ENCODE data around the gene PPP6R1.

PPP6R1 gene, protein sequence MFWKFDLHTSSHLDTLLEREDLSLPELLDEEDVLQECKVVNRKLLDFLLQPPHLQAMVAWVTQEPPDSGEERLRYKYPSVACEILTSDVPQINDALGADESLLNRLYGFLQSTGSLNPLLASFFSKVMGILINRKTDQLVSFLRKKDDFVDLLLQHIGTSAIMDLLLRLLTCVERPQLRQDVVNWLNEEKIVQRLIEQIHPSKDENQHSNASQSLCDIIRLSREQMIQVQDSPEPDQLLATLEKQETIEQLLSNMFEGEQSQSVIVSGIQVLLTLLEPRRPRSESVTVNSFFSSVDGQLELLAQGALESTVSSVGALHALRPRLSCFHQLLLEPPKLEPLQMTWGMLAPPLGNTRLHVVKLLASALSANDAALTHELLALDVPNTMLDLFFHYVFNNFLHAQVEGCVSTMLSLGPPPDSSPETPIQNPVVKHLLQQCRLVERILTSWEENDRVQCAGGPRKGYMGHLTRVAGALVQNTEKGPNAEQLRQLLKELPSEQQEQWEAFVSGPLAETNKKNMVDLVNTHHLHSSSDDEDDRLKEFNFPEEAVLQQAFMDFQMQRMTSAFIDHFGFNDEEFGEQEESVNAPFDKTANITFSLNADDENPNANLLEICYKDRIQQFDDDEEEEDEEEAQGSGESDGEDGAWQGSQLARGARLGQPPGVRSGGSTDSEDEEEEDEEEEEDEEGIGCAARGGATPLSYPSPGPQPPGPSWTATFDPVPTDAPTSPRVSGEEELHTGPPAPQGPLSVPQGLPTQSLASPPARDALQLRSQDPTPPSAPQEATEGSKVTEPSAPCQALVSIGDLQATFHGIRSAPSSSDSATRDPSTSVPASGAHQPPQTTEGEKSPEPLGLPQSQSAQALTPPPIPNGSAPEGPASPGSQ

DNA sequence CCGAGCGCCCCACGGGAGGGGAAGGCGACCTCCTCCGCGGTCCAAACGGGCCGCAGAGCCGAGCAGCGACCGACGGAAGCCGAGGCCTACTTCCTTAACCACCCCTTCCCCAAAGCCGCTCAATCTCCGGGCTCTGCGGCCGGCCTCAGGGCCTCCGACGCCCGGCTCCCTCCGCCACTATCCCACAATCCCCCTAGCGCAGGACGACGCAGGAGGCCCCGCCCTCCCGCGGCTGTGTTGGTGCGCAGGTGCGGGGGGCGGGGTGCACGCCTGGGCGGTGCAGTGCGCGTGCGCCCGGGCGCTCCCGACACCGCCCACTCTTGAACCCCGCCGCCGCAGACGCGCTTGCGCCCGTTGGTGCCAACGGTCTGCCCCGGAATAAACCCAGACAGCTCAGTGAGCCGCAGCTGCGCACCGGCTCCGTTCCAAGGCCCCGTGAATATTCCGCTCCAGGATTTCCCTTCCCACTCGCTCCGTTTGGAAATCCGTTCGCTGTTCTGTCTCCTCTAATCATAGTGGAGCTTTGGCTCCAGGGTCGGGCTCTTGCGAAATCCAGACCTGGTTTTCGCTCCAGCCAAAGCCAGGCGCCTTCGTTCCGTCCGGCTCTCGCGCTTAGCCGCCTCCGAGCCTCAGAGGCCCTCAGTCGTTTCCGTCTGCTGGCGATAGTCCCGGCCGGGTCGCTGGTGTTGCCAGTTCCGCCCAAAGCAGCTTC is at the start of gene PPP6R1:
Gene PPP6R1 (minus strand): TSS at position 190 of the 712 bp plus-strand sequence. CDS start 11,914 bp downstream, outside the sequence.
- peak; percentile 99 for DNase-seq

DNA sequence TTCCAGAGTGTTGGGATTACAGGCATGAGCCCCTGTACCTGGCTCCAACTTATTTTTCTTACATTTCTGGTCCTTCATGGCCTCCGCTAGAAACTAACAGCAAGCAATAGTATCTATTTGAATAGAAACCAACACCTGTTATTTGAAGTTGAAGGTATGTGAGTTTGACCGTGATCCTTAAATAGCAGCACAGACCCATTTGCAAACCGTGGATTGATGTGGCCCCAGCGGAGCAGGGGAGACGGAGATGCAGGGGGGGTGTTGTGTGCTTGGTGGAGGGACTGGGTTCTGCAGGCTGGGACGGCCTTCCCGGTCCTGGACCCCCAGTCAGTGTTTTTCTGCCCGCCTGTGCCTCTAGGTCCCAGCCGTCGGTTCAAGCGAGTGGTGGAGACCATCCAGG is 49.5 kb upstream of the PPP6R1 start:
- DNase-seq: no peak

DNA sequence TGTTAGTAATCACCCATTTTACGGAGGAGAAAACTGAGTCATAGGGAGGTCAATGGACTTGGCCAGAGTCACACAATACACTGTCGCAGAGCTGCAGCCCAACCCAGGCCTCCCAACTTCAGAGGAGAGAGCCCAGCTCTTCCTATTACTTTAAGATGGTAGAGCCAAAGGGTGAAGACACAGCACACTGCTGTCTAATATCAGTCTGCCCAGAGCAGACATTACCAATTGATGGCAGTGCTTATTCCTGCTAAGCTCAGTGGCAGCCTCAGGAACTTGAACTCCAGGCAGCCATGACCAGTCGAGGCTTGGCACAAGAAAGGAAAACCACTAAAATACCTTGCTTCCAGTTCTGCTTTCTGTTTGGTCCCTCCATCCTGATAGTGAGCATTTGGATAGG is 47.9 kb upstream of the PPP6R1 start:
- no peak for DNase-seq

DNA sequence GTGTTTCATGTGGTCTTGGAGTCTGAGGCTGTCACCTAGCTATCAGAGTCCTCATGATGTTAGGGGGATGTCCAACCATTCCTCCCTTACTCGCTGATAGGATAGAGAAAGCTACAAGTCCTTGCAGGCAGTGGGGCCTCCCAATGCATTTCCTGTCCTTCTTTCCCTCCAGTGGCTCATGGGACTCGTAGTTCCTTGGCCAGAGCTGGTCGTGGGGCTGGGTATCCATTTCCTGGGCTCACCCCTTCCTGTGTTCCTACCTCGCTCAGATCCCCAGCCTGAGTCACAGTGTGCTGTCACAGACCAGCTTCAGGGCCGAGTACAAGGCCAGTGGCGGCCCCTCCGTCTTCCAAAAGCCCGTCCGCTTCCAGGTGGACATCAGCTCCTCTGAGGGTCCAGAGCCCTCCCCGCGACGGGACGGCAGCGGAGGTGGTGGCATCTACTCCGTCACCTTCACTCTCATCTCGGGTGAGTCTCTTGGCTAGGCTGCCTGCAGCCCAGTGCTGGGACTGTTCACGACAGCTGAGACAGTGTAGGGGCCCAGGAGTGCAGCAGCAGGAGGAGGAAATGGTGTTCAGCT is 47.3 kb upstream of the PPP6R1 start:
- no peak for DNase-seq

- no peak for DNase-seq
These were observed 46.7 kb upstream of the PPP6R1 start for GRCh38 chr19:55305491-55305890.

- DNase-seq: no peak
These were observed 46.2 kb upstream of the PPP6R1 start for GRCh38 chr19:55304980-55305379.

- no peak for DNase-seq
These were observed 45.6 kb upstream of the PPP6R1 start for GRCh38 chr19:55304279-55304978.

DNA sequence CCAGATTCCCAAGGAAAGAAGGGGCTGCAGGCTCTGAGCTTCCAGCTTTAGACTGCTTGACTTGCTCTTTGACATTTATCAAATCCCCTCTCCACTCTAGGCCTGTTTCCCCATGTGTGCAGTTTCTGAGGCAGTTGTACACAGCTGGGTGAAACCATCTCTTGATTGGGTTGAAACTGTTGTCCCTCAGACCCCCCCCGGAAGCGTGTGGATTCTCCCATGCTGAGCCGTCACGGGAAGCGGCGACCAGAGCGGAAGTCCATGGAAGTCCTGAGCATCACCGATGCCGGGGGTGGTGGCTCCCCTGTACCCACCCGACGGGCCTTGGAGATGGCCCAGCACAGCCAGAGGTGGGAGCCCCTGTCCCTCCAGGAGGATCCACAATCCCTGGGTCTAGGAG is 44.7 kb upstream of the PPP6R1 start:
- no peak for DNase-seq

- no peak for DNase-seq
These were observed 43.5 kb upstream of the PPP6R1 start for GRCh38 chr19:55302318-55302703.

- DNase-seq: peak; percentile 7
These were observed 42.9 kb upstream of the PPP6R1 start for GRCh38 chr19:55301459-55302317.

- no peak for DNase-seq
These were observed 42.2 kb upstream of the PPP6R1 start for GRCh38 chr19:55300886-55301458.

GRCh38 chr19:55299991-55300390 is 41.2 kb upstream of the PPP6R1 start:
- no peak for DNase-seq

GRCh38 chr19:55297267-55297666 is 38.5 kb upstream of the PPP6R1 start:
- no peak for DNase-seq

- no peak for DNase-seq
These were observed 30.4 kb upstream of the PPP6R1 start for GRCh38 chr19:55289117-55289796.

DNA sequence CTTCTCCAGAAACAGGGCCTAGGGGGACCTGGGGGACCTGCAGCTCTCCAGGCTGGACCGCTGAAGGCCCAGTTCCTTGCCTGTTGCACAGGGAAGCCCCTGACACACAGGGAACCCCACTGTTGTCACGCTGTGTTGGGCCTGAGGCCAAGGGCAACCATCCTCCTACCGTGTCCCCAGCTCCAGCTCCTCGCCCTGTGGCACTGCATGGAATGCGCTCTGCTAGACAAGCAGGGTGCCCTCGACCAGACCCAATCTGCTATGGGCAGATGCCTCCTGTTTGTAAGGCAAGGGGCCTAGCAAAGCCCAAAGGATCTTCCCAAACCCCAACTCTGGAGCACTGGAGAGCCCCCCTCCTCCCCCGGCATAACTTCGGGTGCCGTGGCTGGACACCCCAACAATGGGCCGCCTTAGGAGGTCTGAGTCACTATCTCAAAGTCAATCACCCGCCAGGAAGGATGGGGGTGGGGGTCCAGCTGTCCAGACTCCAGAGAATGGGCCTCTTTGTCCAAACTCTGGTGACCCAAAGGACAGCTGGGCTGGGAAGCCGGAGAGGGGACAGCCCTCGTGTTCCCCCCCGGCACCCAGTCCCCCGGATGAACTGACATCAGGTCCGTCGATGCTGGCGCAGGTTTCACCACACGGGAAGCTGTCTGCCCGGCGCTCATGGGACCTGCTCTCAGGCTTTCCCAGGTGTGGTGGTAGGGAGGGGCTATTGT is 28.7 kb upstream of the PPP6R1 start:
- DNase-seq: no peak

DNA sequence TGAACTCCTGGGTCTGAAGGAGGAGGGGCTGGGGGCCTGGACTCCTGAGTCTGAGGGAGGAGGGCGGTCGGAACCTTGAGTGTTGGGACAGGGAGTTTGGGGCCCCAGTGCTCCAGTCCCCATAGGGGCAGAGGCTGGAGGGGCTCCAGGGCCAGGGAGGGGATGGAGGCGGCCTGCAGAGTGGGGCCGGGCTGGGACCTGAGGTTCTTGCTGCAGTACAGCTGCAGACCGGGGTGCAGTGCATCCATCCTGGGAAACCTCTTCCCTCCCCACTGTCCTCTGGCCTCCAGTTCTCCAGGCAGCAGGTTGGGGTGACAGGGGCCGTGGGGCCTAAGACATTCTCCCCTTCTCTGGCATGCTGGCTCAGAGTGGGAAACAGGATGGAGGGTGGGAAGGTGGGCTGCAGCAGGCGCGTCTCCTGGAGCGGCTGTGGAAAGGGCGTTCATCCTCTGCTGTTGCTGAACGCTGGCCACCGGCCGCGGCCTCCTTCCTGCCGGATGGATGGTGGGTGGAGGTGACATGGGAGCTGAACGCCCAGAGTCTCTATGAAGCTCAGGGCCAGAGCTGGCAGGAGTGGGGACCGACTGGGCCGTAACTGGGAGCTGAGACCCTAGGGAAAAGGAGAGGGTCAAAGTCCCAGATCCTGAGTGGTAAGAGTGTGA is 26.5 kb upstream of the PPP6R1 start:
- no peak for DNase-seq

DNA sequence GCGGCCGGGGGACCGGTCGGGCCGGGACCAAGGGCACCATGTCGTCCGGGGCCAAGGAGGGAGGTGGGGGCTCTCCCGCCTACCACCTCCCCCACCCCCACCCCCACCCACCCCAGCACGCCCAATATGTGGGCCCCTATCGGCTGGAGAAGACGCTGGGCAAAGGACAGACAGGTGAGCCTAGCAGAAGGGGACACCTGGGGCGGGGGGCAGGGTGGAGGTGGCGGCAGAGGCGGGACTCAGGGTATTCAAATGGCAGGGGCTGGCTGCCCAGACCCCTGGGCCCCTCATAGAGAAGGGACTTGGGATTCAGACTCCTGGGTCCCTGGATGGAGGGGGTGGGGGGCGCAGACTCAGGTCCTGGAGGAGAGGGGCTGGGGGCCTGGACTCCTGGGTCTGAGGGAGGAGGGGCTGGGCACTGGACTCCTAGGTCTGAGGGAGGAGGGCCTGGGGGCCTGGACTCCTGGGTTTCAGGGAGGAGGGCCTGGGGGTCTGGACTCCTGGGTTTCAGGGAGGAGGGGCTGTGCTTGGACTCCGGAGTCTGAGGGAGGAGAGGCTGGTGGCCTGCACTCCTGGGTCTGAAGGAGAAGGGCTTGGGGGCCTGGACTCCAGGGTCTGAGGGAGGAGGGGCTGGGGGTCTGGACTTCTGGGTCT is 25.7 kb upstream of the PPP6R1 start:
- no peak for DNase-seq
